GM23338 (cell line): Measurements from ENCODE around the gene GMPPA. TPM values are rescaled to one million over a fixed set of nuclear protein-coding genes. Genes with fewer than 3 reads are reported as not detected.

Experiments used
- ATAC-seq: fragments of 200-7000 bp; cut with Tn5 transposase; 3 replicates; pipeline ENCODE4 v1.9.1; 2020
- DNase-seq: peaks from one replicate; pipeline ENCODE4 v3.0.0-alpha.2; 2015; ENCODE audit warnings: low spot score
- H2AFZ ChIP-seq: fragments of 200-600 bp; sonication (generic); 2 replicates; pipeline ENCODE4 v1.8.0; 2016; ENCODE audit warnings: antibody characterized with exemption, mild to moderate bottlenecking, moderate library complexity
- H3F3A ChIP-seq: fragments of 200-600 bp; sonication (generic); replicated peaks from 2 replicates; pipeline ENCODE4 v1.8.0; 2017; ENCODE audit warnings: antibody characterized with exemption, mixed run types, low read depth
- H3K27ac ChIP-seq: fragments of 200-600 bp; sonication (generic); 2 replicates; pipeline ENCODE4 v1.6.1; 2016; ENCODE audit warnings: low read depth
- H3K27me3 ChIP-seq: fragments of 200-600 bp; sonication (generic); 2 replicates; pipeline ENCODE4 v1.8.0; 2016; ENCODE audit warnings: mild to moderate bottlenecking, mixed run types, moderate library complexity; ENCODE audit not compliant: insufficient read depth
- H3K36me3 ChIP-seq: fragments of 200-600 bp; sonication (generic); 2 replicates; pipeline ENCODE4 v1.8.0; 2016; ENCODE audit warnings: mild to moderate bottlenecking; ENCODE audit not compliant: insufficient read depth
- H3K4me1 ChIP-seq: fragments of 200-600 bp; sonication (generic); 2 replicates; pipeline ENCODE4 v1.8.0; 2016; ENCODE audit warnings: mild to moderate bottlenecking, moderate library complexity; ENCODE audit not compliant: insufficient read depth
- H3K4me2 ChIP-seq: fragments of 200-600 bp; sonication (generic); 2 replicates; pipeline ENCODE4 v1.7.1; 2017; ENCODE audit warnings: mixed run types
- H3K4me3 ChIP-seq: fragments of 200-600 bp; sonication (generic); 2 replicates; pipeline ENCODE4 v1.6.1; 2016; ENCODE audit warnings: mixed run types
- H3K79me2 ChIP-seq: fragments of 200-600 bp; sonication (generic); replicated peaks from 2 replicates; pipeline ENCODE4 v1.8.0; 2017; ENCODE audit warnings: mild to moderate bottlenecking; ENCODE audit not compliant: insufficient read depth
- H3K9me2 ChIP-seq: fragments of 200-600 bp; sonication (generic); 2 replicates; pipeline ENCODE4 v1.8.0; 2017; ENCODE audit not compliant: insufficient read depth
- H4K20me1 ChIP-seq: fragments of 200-600 bp; sonication (generic); replicated peaks from 2 replicates; pipeline ENCODE4 v1.8.0; 2017; ENCODE audit warnings: mild to moderate bottlenecking; ENCODE audit not compliant: insufficient read depth
- H3K27ac Mint-ChIP-seq: 2 replicates; pipeline ENCODE4 v1.8.0; 2020; ENCODE audit warnings: inconsistent platforms, mild to moderate bottlenecking, moderate library complexity, mixed read lengths
- H3K27me3 Mint-ChIP-seq: 3 replicates; pipeline ENCODE4 v1.8.0; 2022; ENCODE audit warnings: low read depth, mild to moderate bottlenecking, moderate library complexity, mixed read lengths, inconsistent platforms; ENCODE audit not compliant: insufficient read depth, poor library complexity
- H3K36me3 Mint-ChIP-seq: 3 replicates; pipeline ENCODE4 v1.8.0; 2021; ENCODE audit warnings: low read depth, mild to moderate bottlenecking, inconsistent platforms, moderate library complexity, mixed read lengths
- H3K4me1 Mint-ChIP-seq: 3 replicates; pipeline ENCODE4 v1.8.0; 2020; ENCODE audit warnings: mild to moderate bottlenecking, inconsistent platforms, mixed read lengths
- H3K4me3 Mint-ChIP-seq: 3 replicates; pipeline ENCODE4 v1.8.0; 2021; ENCODE audit warnings: moderate library complexity, mild to moderate bottlenecking, inconsistent platforms, mixed read lengths
- H3K9me3 Mint-ChIP-seq: 3 replicates; pipeline ENCODE4 v1.8.0; 2020; ENCODE audit warnings: moderate library complexity, mild to moderate bottlenecking, inconsistent platforms, mixed read lengths
- CREB1 ChIP-seq: fragments of 250-450 bp; sonication (Bioruptor Pico); IDR thresholded peaks from 2 replicates; pipeline ENCODE4 v1.5.0; 2020; ENCODE audit warnings: low read depth, mild to moderate bottlenecking, moderate library complexity
- CTCF ChIP-seq, 2 experiments: fragments of 200-600 bp in 1 of 2; sonication (generic) in 1 of 2; conservative IDR thresholded peaks; 2 replicates each; pipeline versions ENCODE4 v1.5.1 to v1.6.1; 2016 to 2017; ENCODE audit warnings: antibody characterized with exemption in 2 of 2, low read depth in 2 of 2, mild to moderate bottlenecking in 2 of 2, moderate library complexity in 1 of 2
- EZH2 ChIP-seq: fragments of 200-600 bp; sonication (generic); IDR thresholded peaks from one replicate; pipeline ENCODE4 v1.8.0; 2017; ENCODE audit warnings: antibody characterized with exemption, mild to moderate bottlenecking, low read depth; ENCODE audit not compliant: unreplicated experiment
- EZH2phosphoT487 ChIP-seq: fragments of 200-600 bp; sonication (generic); IDR thresholded peaks from one replicate; pipeline ENCODE4 v1.8.1; 2018; ENCODE audit warnings: antibody characterized with exemption; ENCODE audit not compliant: unreplicated experiment
- JUNB ChIP-seq: IDR thresholded peaks from one replicate; pipeline ENCODE4 v1.6.1; 2016; ENCODE audit warnings: antibody characterized with exemption; ENCODE audit not compliant: unreplicated experiment
- NANOG ChIP-seq: IDR thresholded peaks from 2 replicates; pipeline ENCODE4 v1.6.1; 2016; ENCODE audit warnings: antibody characterized with exemption, borderline replicate concordance
- POLR2AphosphoS5 ChIP-seq: IDR thresholded peaks from 2 replicates; pipeline ENCODE4 v1.6.1; 2016; ENCODE audit warnings: antibody characterized with exemption, low read depth
- REST ChIP-seq: IDR thresholded peaks from one replicate; pipeline ENCODE4 v1.6.1; 2018; ENCODE audit warnings: antibody characterized with exemption; ENCODE audit not compliant: unreplicated experiment
- STAT1 ChIP-seq: IDR thresholded peaks from one replicate; pipeline ENCODE4 v1.6.1; 2016; ENCODE audit warnings: antibody characterized with exemption; ENCODE audit not compliant: unreplicated experiment
- ZNF114 ChIP-seq: fragments of 250-450 bp; sonication (Bioruptor Pico); IDR thresholded peaks from 2 replicates; pipeline ENCODE4 v1.5.0; 2020; ENCODE audit warnings: mild to moderate bottlenecking, moderate library complexity
- ZNF331 ChIP-seq: fragments of 250-450 bp; sonication (Bioruptor Pico); IDR thresholded peaks from 2 replicates; pipeline ENCODE4 v1.5.0; 2020; ENCODE audit warnings: low read depth, mild to moderate bottlenecking, moderate library complexity
- polyA plus RNA-seq: library from polyadenylated mRNA; unstranded; fragments of >200 nt; fragmentation: Nextera tagmentation; extraction: Ambion mirVana; gene quantifications from 2 replicates; pipeline ENCODE4 v1.2.1, GENCODE V29; 2016
- total RNA-seq: library from RNA; depleted of rRNA; stranded (reverse); fragments of >200 nt; shearing (Covaris generic); gene quantifications from 2 replicates; pipeline ENCODE4 v1.2.3, GENCODE V29; 2014
- TF ChIP-seq, protein P1 (sequence below): IDR thresholded peaks from 2 replicates; pipeline ENCODE4 v1.6.1; 2016; ENCODE audit warnings: antibody characterized with exemption

The GMPPA gene
- total and polyA plus RNA-seq, 2 experiments from 2014 or later = 27.0 to 33.8 TPM

GRCh38 chr2:219511547-219512325 lies 13.0 kb downstream of the GMPPA start:
- Histone ChIP-seq H2AFZ (no peak overlapping the region), H3K9me2 (no peaks in the 10 kb centered on the region), H3K27ac (no peak overlapping the region), H3K4me1 (peaks cover 60% of the 10 kb centered on the region), H3K4me3 (peak overlapping the region; percentile 30; the same call in 1 of the 2 replicates), H3K79me2 (no peaks in the 10 kb centered on the region), H3F3A (peaks cover 10% of the 10 kb centered on the region), H4K20me1 (no peaks in the 10 kb centered on the region), H3K27me3 (peaks cover 63% of the 10 kb centered on the region), H3K4me2 (peak overlapping the region; percentile 92), H3K36me3 (no peaks in the 10 kb centered on the region)
- Mint-ChIP-seq H3K27me3 (peaks cover 68% of the 10 kb centered on the region), H3K27ac (no peak overlapping the region), H3K4me1 (peaks cover 71% of the 10 kb centered on the region), H3K4me3 (peak overlapping the region; percentile 36; the same call in 2 of the 3 replicates), H3K36me3 (no peaks in the 10 kb centered on the region), H3K9me3 (no peaks in the 10 kb centered on the region)
- ATAC-seq (no peak), DNase-seq (peak; percentile 48)
- TF ChIP-seq EZH2phosphoT487 = no peak
- no peak for TF ChIP-seq REST
- TF ChIP-seq ZNF331 = no peak
- TF ChIP-seq NANOG = no peak
- TF ChIP-seq CREB1 (CRISPR knock-in tag) = no peak

GRCh38 chr2:219512524-219513216 lies 14.0 kb downstream of the GMPPA start:
- Histone ChIP-seq H3K79me2 (no peaks in the 10 kb centered on the region), H3K36me3 (no peaks in the 10 kb centered on the region), H4K20me1 (no peaks in the 10 kb centered on the region), H3K4me3 (peak overlapping the region; percentile 43; the same call in 1 of the 2 replicates), H3K4me2 (peak overlapping the region; percentile 73), H3F3A (peaks cover 4% of the 10 kb centered on the region; the same call in 1 of the 2 replicates), H3K4me1 (peaks cover 51% of the 10 kb centered on the region), H3K27me3 (peaks cover 72% of the 10 kb centered on the region), H2AFZ (no peak overlapping the region), H3K27ac (no peak overlapping the region), H3K9me2 (no peaks in the 10 kb centered on the region)
- Mint-ChIP-seq H3K27me3 (peaks cover 73% of the 10 kb centered on the region), H3K27ac (no peak overlapping the region), H3K36me3 (no peaks in the 10 kb centered on the region), H3K9me3 (no peaks in the 10 kb centered on the region), H3K4me3 (peak overlapping the region; percentile 49; the same call in 1 of the 3 replicates), H3K4me1 (peaks cover 73% of the 10 kb centered on the region)
- ATAC-seq = no peak
- DNase-seq = peak; percentile 46
- TF ChIP-seq ZNF331 (no peak), JUNB (no peak), CTCF (conservative IDR thresholded peaks at IDR 0.05; ENCODE audit: low read depth in 2 of 2) (no peak), EZH2phosphoT487 (no peak), ZNF114 (no peak), NANOG (no peak), STAT1 (no peak), EZH2 (no peak), POLR2AphosphoS5 (no peak), REST (no peak), CREB1 (CRISPR knock-in tag) (no peak)
- TF ChIP-seq, protein P1, sequence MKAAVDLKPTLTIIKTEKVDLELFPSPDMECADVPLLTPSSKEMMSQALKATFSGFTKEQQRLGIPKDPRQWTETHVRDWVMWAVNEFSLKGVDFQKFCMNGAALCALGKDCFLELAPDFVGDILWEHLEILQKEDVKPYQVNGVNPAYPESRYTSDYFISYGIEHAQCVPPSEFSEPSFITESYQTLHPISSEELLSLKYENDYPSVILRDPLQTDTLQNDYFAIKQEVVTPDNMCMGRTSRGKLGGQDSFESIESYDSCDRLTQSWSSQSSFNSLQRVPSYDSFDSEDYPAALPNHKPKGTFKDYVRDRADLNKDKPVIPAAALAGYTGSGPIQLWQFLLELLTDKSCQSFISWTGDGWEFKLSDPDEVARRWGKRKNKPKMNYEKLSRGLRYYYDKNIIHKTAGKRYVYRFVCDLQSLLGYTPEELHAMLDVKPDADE = no peak
